ENCODE measurements around the gene PIP5KL1. TPM values are rescaled to one million over a fixed set of nuclear protein-coding genes. Genes with fewer than 3 reads are reported as not detected.

The PIP5KL1 gene
- total RNA-seq, 1 experiment from 2014 or later = 16.8 TPM

DNA sequence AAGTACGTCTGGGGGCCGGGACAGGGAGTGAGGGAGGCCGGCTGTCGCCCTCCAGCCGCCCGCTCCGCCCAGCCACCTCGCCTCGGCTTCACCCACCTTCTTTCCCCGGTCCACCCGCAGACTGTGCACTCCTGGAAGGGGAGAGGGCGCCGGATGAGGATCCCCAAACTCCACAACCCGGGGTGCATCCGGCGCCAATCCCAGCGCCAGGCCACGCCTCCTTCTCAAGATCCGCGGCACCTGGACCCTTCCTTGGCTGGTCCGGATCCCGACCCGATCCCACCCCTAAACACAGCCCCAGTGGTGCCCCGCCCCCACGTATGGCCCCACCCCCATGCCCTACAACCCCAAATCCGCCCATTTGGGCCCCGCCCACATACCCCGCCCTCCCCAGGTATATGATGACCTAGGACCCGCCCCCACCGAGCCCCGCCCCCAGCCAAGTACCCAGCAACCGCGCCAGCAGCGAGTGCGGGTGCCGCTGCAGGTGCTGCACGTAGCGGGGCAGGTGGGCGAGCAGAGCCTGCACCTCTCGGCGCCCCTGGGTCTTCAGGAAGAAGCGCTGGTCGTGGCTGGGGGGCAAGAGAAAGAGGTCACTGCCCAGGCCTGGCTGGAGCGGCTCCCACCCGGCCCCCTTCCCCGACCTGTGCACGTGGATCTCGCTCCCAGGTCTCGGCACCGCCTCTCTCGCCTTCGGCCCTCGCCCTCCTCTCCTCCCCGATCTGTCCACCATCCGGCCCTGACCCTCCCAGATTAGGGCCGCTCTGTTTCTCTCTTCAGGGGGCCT, 3.2 kb downstream of the PIP5KL1 start (continued):
- TF ChIP-seq, protein P1, sequence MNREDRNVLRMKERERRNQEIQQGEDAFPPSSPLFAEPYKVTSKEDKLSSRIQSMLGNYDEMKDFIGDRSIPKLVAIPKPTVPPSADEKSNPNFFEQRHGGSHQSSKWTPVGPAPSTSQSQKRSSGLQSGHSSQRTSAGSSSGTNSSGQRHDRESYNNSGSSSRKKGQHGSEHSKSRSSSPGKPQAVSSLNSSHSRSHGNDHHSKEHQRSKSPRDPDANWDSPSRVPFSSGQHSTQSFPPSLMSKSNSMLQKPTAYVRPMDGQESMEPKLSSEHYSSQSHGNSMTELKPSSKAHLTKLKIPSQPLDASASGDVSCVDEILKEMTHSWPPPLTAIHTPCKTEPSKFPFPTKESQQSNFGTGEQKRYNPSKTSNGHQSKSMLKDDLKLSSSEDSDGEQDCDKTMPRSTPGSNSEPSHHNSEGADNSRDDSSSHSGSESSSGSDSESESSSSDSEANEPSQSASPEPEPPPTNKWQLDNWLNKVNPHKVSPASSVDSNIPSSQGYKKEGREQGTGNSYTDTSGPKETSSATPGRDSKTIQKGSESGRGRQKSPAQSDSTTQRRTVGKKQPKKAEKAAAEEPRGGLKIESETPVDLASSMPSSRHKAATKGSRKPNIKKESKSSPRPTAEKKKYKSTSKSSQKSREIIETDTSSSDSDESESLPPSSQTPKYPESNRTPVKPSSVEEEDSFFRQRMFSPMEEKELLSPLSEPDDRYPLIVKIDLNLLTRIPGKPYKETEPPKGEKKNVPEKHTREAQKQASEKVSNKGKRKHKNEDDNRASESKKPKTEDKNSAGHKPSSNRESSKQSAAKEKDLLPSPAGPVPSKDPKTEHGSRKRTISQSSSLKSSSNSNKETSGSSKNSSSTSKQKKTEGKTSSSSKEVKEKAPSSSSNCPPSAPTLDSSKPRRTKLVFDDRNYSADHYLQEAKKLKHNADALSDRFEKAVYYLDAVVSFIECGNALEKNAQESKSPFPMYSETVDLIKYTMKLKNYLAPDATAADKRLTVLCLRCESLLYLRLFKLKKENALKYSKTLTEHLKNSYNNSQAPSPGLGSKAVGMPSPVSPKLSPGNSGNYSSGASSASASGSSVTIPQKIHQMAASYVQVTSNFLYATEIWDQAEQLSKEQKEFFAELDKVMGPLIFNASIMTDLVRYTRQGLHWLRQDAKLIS (CRISPR knock-in tag; IDR thresholded peaks at IDR 0.05; ENCODE audit: borderline replicate concordance) = no peak
- TF ChIP-seq, protein P2, sequence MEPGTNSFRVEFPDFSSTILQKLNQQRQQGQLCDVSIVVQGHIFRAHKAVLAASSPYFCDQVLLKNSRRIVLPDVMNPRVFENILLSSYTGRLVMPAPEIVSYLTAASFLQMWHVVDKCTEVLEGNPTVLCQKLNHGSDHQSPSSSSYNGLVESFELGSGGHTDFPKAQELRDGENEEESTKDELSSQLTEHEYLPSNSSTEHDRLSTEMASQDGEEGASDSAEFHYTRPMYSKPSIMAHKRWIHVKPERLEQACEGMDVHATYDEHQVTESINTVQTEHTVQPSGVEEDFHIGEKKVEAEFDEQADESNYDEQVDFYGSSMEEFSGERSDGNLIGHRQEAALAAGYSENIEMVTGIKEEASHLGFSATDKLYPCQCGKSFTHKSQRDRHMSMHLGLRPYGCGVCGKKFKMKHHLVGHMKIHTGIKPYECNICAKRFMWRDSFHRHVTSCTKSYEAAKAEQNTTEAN (CRISPR knock-in tag; IDR thresholded peaks at IDR 0.05) = peak; percentile 45; the same call in 1 of the 2 replicates
- TF ChIP-seq, protein P3, sequence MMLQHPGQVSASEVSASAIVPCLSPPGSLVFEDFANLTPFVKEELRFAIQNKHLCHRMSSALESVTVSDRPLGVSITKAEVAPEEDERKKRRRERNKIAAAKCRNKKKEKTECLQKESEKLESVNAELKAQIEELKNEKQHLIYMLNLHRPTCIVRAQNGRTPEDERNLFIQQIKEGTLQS (CRISPR knock-in tag; conservative IDR thresholded peaks at IDR 0.05) = no peak
- TF ChIP-seq, protein P4, sequence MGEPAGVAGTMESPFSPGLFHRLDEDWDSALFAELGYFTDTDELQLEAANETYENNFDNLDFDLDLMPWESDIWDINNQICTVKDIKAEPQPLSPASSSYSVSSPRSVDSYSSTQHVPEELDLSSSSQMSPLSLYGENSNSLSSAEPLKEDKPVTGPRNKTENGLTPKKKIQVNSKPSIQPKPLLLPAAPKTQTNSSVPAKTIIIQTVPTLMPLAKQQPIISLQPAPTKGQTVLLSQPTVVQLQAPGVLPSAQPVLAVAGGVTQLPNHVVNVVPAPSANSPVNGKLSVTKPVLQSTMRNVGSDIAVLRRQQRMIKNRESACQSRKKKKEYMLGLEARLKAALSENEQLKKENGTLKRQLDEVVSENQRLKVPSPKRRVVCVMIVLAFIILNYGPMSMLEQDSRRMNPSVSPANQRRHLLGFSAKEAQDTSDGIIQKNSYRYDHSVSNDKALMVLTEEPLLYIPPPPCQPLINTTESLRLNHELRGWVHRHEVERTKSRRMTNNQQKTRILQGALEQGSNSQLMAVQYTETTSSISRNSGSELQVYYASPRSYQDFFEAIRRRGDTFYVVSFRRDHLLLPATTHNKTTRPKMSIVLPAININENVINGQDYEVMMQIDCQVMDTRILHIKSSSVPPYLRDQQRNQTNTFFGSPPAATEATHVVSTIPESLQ (CRISPR knock-in tag; IDR thresholded peaks at IDR 0.05) = no peak
- TF ChIP-seq RORB (CRISPR knock-in tag; IDR thresholded peaks at IDR 0.05) (no peak), KAT7 (CRISPR knock-in tag; IDR thresholded peaks at IDR 0.05; ENCODE audit: borderline replicate concordance) (no peak), TEAD4 (CRISPR knock-in tag; IDR thresholded peaks at IDR 0.05) (no peak), FOXJ3 (CRISPR knock-in tag; IDR thresholded peaks at IDR 0.05; ENCODE audit: borderline replicate concordance) (no peak), FOXK1 (CRISPR knock-in tag; IDR thresholded peaks at IDR 0.05) (peak; percentile 5), ESRRA (CRISPR knock-in tag; IDR thresholded peaks at IDR 0.05; ENCODE audit: borderline replicate concordance) (no peak), TCF7 (CRISPR knock-in tag; IDR thresholded peaks at IDR 0.05; ENCODE audit: low read depth) (no peak), JUN (CRISPR knock-in tag; IDR thresholded peaks at IDR 0.05) (no peak), TP53 (CRISPR knock-in tag; IDR thresholded peaks at IDR 0.05) (no peak), ZNF263 (CRISPR knock-in tag; IDR thresholded peaks at IDR 0.05; ENCODE audit: low read depth) (no peak), FOXP1 (CRISPR knock-in tag; IDR thresholded peaks at IDR 0.05; ENCODE audit: borderline replicate concordance) (0 out of 2 replicates have a peak, but pooled peaks have one; percentile 6), GABPB1 (CRISPR knock-in tag; IDR thresholded peaks at IDR 0.05) (no peak), ZNF232 (CRISPR knock-in tag; IDR thresholded peaks at IDR 0.05) (no peak), MYBL2 (CRISPR knock-in tag; IDR thresholded peaks at IDR 0.05) (0 out of 2 replicates have a peak, but pooled peaks have one; percentile 53), MXD4 (CRISPR knock-in tag; IDR thresholded peaks at IDR 0.05; ENCODE audit: borderline replicate concordance) (no peak), ZNF416 (CRISPR knock-in tag; IDR thresholded peaks at IDR 0.05) (no peak), TEAD1 (CRISPR knock-in tag; IDR thresholded peaks at IDR 0.05) (no peak), SMAD4 (CRISPR knock-in tag; IDR thresholded peaks at IDR 0.05) (no peak), ETV6 (CRISPR knock-in tag; IDR thresholded peaks at IDR 0.05) (no peak), PRRX2 (CRISPR knock-in tag; IDR thresholded peaks at IDR 0.05) (no peak)
- TF ChIP-seq, protein P5, sequence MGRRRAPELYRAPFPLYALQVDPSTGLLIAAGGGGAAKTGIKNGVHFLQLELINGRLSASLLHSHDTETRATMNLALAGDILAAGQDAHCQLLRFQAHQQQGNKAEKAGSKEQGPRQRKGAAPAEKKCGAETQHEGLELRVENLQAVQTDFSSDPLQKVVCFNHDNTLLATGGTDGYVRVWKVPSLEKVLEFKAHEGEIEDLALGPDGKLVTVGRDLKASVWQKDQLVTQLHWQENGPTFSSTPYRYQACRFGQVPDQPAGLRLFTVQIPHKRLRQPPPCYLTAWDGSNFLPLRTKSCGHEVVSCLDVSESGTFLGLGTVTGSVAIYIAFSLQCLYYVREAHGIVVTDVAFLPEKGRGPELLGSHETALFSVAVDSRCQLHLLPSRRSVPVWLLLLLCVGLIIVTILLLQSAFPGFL (CRISPR knock-in tag; IDR thresholded peaks at IDR 0.05; ENCODE audit: borderline replicate concordance) = no peak
- TF ChIP-seq, protein P6, sequence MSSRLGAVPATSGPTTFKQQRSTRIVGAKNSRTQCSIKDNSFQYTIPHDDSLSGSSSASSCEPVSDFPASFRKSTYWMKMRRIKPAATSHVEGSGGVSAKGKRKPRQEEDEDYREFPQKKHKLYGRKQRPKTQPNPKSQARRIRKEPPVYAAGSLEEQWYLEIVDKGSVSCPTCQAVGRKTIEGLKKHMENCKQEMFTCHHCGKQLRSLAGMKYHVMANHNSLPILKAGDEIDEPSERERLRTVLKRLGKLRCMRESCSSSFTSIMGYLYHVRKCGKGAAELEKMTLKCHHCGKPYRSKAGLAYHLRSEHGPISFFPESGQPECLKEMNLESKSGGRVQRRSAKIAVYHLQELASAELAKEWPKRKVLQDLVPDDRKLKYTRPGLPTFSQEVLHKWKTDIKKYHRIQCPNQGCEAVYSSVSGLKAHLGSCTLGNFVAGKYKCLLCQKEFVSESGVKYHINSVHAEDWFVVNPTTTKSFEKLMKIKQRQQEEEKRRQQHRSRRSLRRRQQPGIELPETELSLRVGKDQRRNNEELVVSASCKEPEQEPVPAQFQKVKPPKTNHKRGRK (CRISPR knock-in tag; IDR thresholded peaks at IDR 0.05; ENCODE audit: borderline replicate concordance) = 0 out of 2 replicates have a peak, but pooled peaks have one; percentile 42
- TF ChIP-seq, protein P7, sequence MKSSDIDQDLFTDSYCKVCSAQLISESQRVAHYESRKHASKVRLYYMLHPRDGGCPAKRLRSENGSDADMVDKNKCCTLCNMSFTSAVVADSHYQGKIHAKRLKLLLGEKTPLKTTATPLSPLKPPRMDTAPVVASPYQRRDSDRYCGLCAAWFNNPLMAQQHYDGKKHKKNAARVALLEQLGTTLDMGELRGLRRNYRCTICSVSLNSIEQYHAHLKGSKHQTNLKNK (CRISPR knock-in tag; IDR thresholded peaks at IDR 0.05) = no peak
- TF ChIP-seq, protein P8, sequence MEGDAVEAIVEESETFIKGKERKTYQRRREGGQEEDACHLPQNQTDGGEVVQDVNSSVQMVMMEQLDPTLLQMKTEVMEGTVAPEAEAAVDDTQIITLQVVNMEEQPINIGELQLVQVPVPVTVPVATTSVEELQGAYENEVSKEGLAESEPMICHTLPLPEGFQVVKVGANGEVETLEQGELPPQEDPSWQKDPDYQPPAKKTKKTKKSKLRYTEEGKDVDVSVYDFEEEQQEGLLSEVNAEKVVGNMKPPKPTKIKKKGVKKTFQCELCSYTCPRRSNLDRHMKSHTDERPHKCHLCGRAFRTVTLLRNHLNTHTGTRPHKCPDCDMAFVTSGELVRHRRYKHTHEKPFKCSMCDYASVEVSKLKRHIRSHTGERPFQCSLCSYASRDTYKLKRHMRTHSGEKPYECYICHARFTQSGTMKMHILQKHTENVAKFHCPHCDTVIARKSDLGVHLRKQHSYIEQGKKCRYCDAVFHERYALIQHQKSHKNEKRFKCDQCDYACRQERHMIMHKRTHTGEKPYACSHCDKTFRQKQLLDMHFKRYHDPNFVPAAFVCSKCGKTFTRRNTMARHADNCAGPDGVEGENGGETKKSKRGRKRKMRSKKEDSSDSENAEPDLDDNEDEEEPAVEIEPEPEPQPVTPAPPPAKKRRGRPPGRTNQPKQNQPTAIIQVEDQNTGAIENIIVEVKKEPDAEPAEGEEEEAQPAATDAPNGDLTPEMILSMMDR (IDR thresholded peaks at IDR 0.05) = no peak
